ENCODE results near the gene KEL.
A peak's percentile ranks its signal among the peaks of the same experiment; 100 is the strongest.

KEL gene

GRCh38 chr7:142961973-142962926 lies at the start of gene KEL:
KEL (minus strand) TSS chr7:142962363; CDS start chr7:142962206, 157 bp downstream.
- no peak within 1 kb of the TSS for H3K4me3 Mint-ChIP-seq
- H3K4me1 Mint-ChIP-seq, result no peaks in the 10 kb centered on the region
- peaks cover 28% of the 10 kb centered on the region for H3K27me3 Mint-ChIP-seq
- H3K36me3 Mint-ChIP-seq, result no peaks in the 10 kb centered on the region
- H3K27ac Mint-ChIP-seq, result no peak within 1 kb of the TSS
- DNase-seq, result no peak
- no peaks in the 10 kb centered on the region for H3K9me3 Mint-ChIP-seq
- CTCF ChIA-PET, result interaction anchor here (0.9 kb wide), 1 partner anchor 41 kb away, joined by 3 read pairs; no protein-coding TSS in a partner anchor

GRCh38 chr7:143008007-143008901 lies 46.1 kb upstream of the KEL start:
- Mint-ChIP-seq H3K9me3 (no peaks in the 10 kb centered on the region), H3K36me3 (no peaks in the 10 kb centered on the region), H3K4me3 (no peak overlapping the region), H3K27ac (no peak overlapping the region), H3K4me1 (peaks cover 4% of the 10 kb centered on the region), H3K27me3 (peaks cover 27% of the 10 kb centered on the region)
- CTCF ChIA-PET, result interaction anchor here (0.7 to 12.3 kb wide), 9 partner anchors 8 to 210 kb away, joined by 3 to 206 read pairs (median 4); partner anchors contain the start of gene TAS2R40
- DNase-seq, result peak; percentile 84

- no peak for DNase-seq
- Mint-ChIP-seq H3K4me1 (peaks cover 8% of the 10 kb centered on the region), H3K36me3 (no peaks in the 10 kb centered on the region), H3K4me3 (no peak overlapping the region), H3K27me3 (peaks cover 27% of the 10 kb centered on the region), H3K9me3 (no peaks in the 10 kb centered on the region), H3K27ac (no peak overlapping the region)
- CTCF ChIA-PET, result interaction anchor here (0.5 to 12.3 kb wide), 12 partner anchors 8 to 401 kb away, joined by 3 to 206 read pairs (median 4); partner anchors contain the start of gene TAS2R40
These were observed 43.6 kb upstream of the KEL start for GRCh38 chr7:143005632-143006260.

- peak; percentile 47 for DNase-seq
- CTCF ChIA-PET, result interaction anchor here (0.7 to 12.3 kb wide), 35 partner anchors 8 to 1028 kb away, joined by 3 to 206 read pairs (median 5); partner anchors contain the start of genes EPHB6 and TAS2R40
- Mint-ChIP-seq H3K4me1 (peaks cover 8% of the 10 kb centered on the region), H3K36me3 (no peaks in the 10 kb centered on the region), H3K27me3 (peaks cover 24% of the 10 kb centered on the region), H3K27ac (no peak overlapping the region), H3K9me3 (no peaks in the 10 kb centered on the region), H3K4me3 (peak overlapping the region; percentile 63)
These were observed 41.4 kb upstream of the KEL start for GRCh38 chr7:143003393-143004051.

GRCh38 chr7:143002898-143003297 lies 40.7 kb upstream of the KEL start:
- Mint-ChIP-seq H3K4me3 (no peak overlapping the region), H3K9me3 (no peaks in the 10 kb centered on the region), H3K36me3 (no peaks in the 10 kb centered on the region), H3K27ac (no peak overlapping the region), H3K4me1 (peaks cover 8% of the 10 kb centered on the region), H3K27me3 (peaks cover 22% of the 10 kb centered on the region)
- CTCF ChIA-PET, result interaction anchor here (0.7 to 12.3 kb wide), 38 partner anchors 8 to 1027 kb away, joined by 3 to 206 read pairs (median 5); partner anchors contain the start of genes EPHB6 and TAS2R40
- no peak for DNase-seq

GRCh38 chr7:143002106-143002505 lies 39.9 kb upstream of the KEL start:
- no peaks in the 10 kb centered on the region for H3K36me3 Mint-ChIP-seq
- CTCF ChIA-PET, result interaction anchor here (0.7 to 12.3 kb wide), 24 partner anchors 9 to 699 kb away, joined by 3 to 206 read pairs (median 5); partner anchors contain the start of gene TAS2R40
- no peak overlapping the region for H3K27ac Mint-ChIP-seq
- H3K9me3 Mint-ChIP-seq, result no peaks in the 10 kb centered on the region
- H3K4me1 Mint-ChIP-seq, result peaks cover 8% of the 10 kb centered on the region
- no peak for DNase-seq
- H3K27me3 Mint-ChIP-seq, result peaks cover 24% of the 10 kb centered on the region
- H3K4me3 Mint-ChIP-seq, result no peak overlapping the region

GRCh38 chr7:143000648-143001047 lies 38.5 kb upstream of the KEL start:
- no peak overlapping the region for H3K27ac Mint-ChIP-seq
- CTCF ChIA-PET, result interaction anchor here (0.8 to 12.3 kb wide), 9 partner anchors 35 to 642 kb away, joined by 3 to 206 read pairs (median 18); partner anchors contain the start of gene TAS2R40
- no peak for DNase-seq
- no peaks in the 10 kb centered on the region for H3K36me3 Mint-ChIP-seq
- H3K4me3 Mint-ChIP-seq, result no peak overlapping the region
- peaks cover 8% of the 10 kb centered on the region for H3K4me1 Mint-ChIP-seq
- peaks cover 24% of the 10 kb centered on the region for H3K27me3 Mint-ChIP-seq
- H3K9me3 Mint-ChIP-seq, result no peaks in the 10 kb centered on the region

- H3K36me3 Mint-ChIP-seq, result no peaks in the 10 kb centered on the region
- H3K9me3 Mint-ChIP-seq, result no peaks in the 10 kb centered on the region
- no peak overlapping the region for H3K4me3 Mint-ChIP-seq
- CTCF ChIA-PET, result interaction anchor here (1.5 to 12.3 kb wide), 5 partner anchors 127 to 503 kb away, joined by 3 to 206 read pairs (median 18); partner anchors contain the start of gene TAS2R40
- H3K27me3 Mint-ChIP-seq, result peaks cover 23% of the 10 kb centered on the region
- H3K4me1 Mint-ChIP-seq, result peaks cover 8% of the 10 kb centered on the region
- no peak overlapping the region for H3K27ac Mint-ChIP-seq
- no peak for DNase-seq
These were observed 37.6 kb upstream of the KEL start for GRCh38 chr7:142999793-143000192.

GRCh38 chr7:142998966-142999365 lies 36.8 kb upstream of the KEL start:
- CTCF ChIA-PET, result interaction anchor here (1.1 to 12.3 kb wide), 6 partner anchors 117 to 502 kb away, joined by 3 to 206 read pairs (median 5); partner anchors contain the start of gene TAS2R40
- Mint-ChIP-seq H3K27ac (no peak overlapping the region), H3K36me3 (no peaks in the 10 kb centered on the region), H3K4me1 (peaks cover 8% of the 10 kb centered on the region), H3K9me3 (no peaks in the 10 kb centered on the region), H3K27me3 (peaks cover 15% of the 10 kb centered on the region), H3K4me3 (no peak overlapping the region)
- no peak for DNase-seq

- CTCF ChIA-PET, result interaction anchor here (1.8 kb wide), 1 partner anchor 115 kb away, joined by 3 read pairs; no protein-coding TSS in a partner anchor
- Mint-ChIP-seq H3K27me3 (peaks cover 5% of the 10 kb centered on the region), H3K9me3 (no peaks in the 10 kb centered on the region), H3K36me3 (no peaks in the 10 kb centered on the region), H3K27ac (no peak overlapping the region), H3K4me1 (no peaks in the 10 kb centered on the region), H3K4me3 (no peak overlapping the region)
- no peak for DNase-seq
These were observed 35.4 kb upstream of the KEL start for GRCh38 chr7:142997456-142997989.

GRCh38 chr7:142992427-142992826 lies 30.3 kb upstream of the KEL start:
- no peak overlapping the region for H3K27ac Mint-ChIP-seq
- no peaks in the 10 kb centered on the region for H3K9me3 Mint-ChIP-seq
- H3K4me1 Mint-ChIP-seq, result no peaks in the 10 kb centered on the region
- H3K4me3 Mint-ChIP-seq, result no peak overlapping the region
- no peaks in the 10 kb centered on the region for H3K36me3 Mint-ChIP-seq
- no peak for DNase-seq
- CTCF ChIA-PET, result interaction anchor here (2.1 kb wide), 1 partner anchor 11 kb away, joined by 11 read pairs; no protein-coding TSS in a partner anchor
- peaks cover under 1% of the 10 kb centered on the region for H3K27me3 Mint-ChIP-seq

GRCh38 chr7:142984297-142984696 lies 22.1 kb upstream of the KEL start:
- Mint-ChIP-seq H3K4me3 (no peak overlapping the region), H3K27ac (no peak overlapping the region), H3K4me1 (no peaks in the 10 kb centered on the region), H3K36me3 (no peaks in the 10 kb centered on the region), H3K27me3 (peaks cover 27% of the 10 kb centered on the region), H3K9me3 (no peaks in the 10 kb centered on the region)
- no peak for DNase-seq
- CTCF ChIA-PET, result no interaction called here

Data from activated naive CD4-positive, alpha-beta T cell treated with anti-CD3 and anti-CD28 coated beads, Interleukin-2, amount 10 ng/mL, durations not matched to agents 7 days and 5 days (primary cell).